SK-N-SH treated with all-trans-retinoic acid at 6 μM for 48 hours (cell line): ENCODE results near the gene KEAP1.

ENCODE experiments used
- ARNTL ChIP-seq: fragments of 450-650 bp; formaldehyde crosslinking; IDR thresholded peaks from 2 replicates; pipeline ENCODE4 v1.5.0; 2020; ENCODE audit warnings: low read depth, mild to moderate bottlenecking, moderate library complexity, borderline replicate concordance
- ESRRG ChIP-seq: fragments of 250-450 bp; sonication (Bioruptor Pico); IDR thresholded peaks from 2 replicates; pipeline ENCODE4 v1.6.1; 2021; ENCODE audit warnings: mild to moderate bottlenecking
- PPARA ChIP-seq: fragments of 250-450 bp; sonication (Bioruptor Pico); IDR thresholded peaks from 2 replicates; pipeline ENCODE4 v1.5.0; 2020; ENCODE audit warnings: mild to moderate bottlenecking, borderline replicate concordance
- RARB ChIP-seq: fragments of 250-450 bp; sonication (Bioruptor Pico); IDR thresholded peaks from 2 replicates; pipeline ENCODE4 v1.8.0; 2021; ENCODE audit warnings: mild to moderate bottlenecking, moderate library complexity
- SNAI2 ChIP-seq: fragments of 250-450 bp; sonication (Bioruptor Pico); IDR thresholded peaks from 2 replicates; pipeline ENCODE4 v1.5.0; 2020; ENCODE audit warnings: mild to moderate bottlenecking, moderate library complexity
- TCF4 ChIP-seq: fragments of 250-450 bp; sonication (Bioruptor Pico); IDR thresholded peaks from 2 replicates; pipeline ENCODE4 v1.8.0; 2021; ENCODE audit warnings: mild to moderate bottlenecking, moderate library complexity, borderline replicate concordance
- ZC3H10 ChIP-seq: fragments of 250-450 bp; sonication (Bioruptor Pico); IDR thresholded peaks from 2 replicates; pipeline ENCODE4 v1.5.1; 2021; ENCODE audit warnings: mild to moderate bottlenecking, moderate library complexity
- ZFP3 ChIP-seq: fragments of 250-450 bp; sonication (Bioruptor Pico); IDR thresholded peaks from 2 replicates; pipeline ENCODE4 v1.5.0; 2020; ENCODE audit warnings: mild to moderate bottlenecking, moderate library complexity
- ZNF70 ChIP-seq: fragments of 450-650 bp; formaldehyde crosslinking; IDR thresholded peaks from 2 replicates; pipeline ENCODE4 v1.5.0; 2020; ENCODE audit warnings: mild to moderate bottlenecking, moderate library complexity
- TF ChIP-seq, protein P1 (sequence below): fragments of 250-450 bp; sonication (Bioruptor Pico); IDR thresholded peaks from 2 replicates; pipeline ENCODE4 v1.5.1; 2020; ENCODE audit warnings: low read depth, mild to moderate bottlenecking, moderate library complexity
- TF ChIP-seq, protein P2 (sequence below): fragments of 250-450 bp; sonication (Bioruptor Pico); IDR thresholded peaks from 2 replicates; pipeline ENCODE4 v1.8.0; 2020; ENCODE audit warnings: mild to moderate bottlenecking, moderate library complexity, borderline replicate concordance
- TF ChIP-seq, protein P3 (sequence below): fragments of 250-450 bp; sonication (Bioruptor Pico); IDR thresholded peaks from 2 replicates; pipeline ENCODE4 v1.5.0; 2020; ENCODE audit warnings: mild to moderate bottlenecking, moderate library complexity
- TF ChIP-seq, protein P4 (sequence below): fragments of 250-450 bp; sonication (Bioruptor Pico); IDR thresholded peaks from 2 replicates; pipeline ENCODE4 v1.5.1; 2021; ENCODE audit warnings: mild to moderate bottlenecking, moderate library complexity
- TF ChIP-seq, protein P5 (sequence below): fragments of 250-450 bp; sonication (Bioruptor Pico); IDR thresholded peaks from 2 replicates; pipeline ENCODE4 v1.8.0; 2021; ENCODE audit warnings: low read depth, mild to moderate bottlenecking, moderate library complexity, borderline replicate concordance

DNA sequence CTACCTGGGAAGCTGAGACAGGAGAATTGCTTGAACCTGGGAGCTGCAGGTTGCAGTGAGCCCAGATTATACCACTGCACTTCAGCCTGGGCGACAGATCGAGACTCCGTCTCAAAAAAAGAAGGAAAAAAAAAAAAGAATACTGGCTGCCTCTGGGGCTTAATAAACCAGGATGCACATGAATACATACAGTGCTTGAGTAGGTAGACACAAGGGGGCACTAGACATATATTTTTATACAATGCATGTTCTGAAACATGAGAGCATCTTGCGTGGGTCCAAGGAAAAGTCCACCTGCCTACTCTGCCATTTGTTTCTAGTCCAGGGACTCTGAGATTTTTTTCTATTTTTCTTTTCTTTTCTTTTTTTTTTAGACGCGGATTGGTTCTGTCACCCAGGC is 31.2 kb downstream of the KEAP1 start:
- TF ChIP-seq, protein P1, sequence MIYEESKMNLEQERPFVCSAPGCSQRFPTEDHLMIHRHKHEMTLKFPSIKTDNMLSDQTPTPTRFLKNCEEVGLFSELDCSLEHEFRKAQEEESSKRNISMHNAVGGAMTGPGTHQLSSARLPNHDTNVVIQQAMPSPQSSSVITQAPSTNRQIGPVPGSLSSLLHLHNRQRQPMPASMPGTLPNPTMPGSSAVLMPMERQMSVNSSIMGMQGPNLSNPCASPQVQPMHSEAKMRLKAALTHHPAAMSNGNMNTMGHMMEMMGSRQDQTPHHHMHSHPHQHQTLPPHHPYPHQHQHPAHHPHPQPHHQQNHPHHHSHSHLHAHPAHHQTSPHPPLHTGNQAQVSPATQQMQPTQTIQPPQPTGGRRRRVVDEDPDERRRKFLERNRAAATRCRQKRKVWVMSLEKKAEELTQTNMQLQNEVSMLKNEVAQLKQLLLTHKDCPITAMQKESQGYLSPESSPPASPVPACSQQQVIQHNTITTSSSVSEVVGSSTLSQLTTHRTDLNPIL (CRISPR knock-in tag), result no peak
- no peak for TF ChIP-seq ZC3H10 (CRISPR knock-in tag)
- TF ChIP-seq PPARA (CRISPR knock-in tag), result no peak
- TF ChIP-seq, protein P2, sequence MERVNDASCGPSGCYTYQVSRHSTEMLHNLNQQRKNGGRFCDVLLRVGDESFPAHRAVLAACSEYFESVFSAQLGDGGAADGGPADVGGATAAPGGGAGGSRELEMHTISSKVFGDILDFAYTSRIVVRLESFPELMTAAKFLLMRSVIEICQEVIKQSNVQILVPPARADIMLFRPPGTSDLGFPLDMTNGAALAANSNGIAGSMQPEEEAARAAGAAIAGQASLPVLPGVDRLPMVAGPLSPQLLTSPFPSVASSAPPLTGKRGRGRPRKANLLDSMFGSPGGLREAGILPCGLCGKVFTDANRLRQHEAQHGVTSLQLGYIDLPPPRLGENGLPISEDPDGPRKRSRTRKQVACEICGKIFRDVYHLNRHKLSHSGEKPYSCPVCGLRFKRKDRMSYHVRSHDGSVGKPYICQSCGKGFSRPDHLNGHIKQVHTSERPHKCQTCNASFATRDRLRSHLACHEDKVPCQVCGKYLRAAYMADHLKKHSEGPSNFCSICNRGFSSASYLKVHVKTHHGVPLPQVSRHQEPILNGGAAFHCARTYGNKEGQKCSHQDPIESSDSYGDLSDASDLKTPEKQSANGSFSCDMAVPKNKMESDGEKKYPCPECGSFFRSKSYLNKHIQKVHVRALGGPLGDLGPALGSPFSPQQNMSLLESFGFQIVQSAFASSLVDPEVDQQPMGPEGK (CRISPR knock-in tag), result no peak
- no peak for TF ChIP-seq RARB (CRISPR knock-in tag)
- no peak for TF ChIP-seq ZNF70 (CRISPR knock-in tag)
- TF ChIP-seq SNAI2 (CRISPR knock-in tag), result no peak
- TF ChIP-seq, protein P3, sequence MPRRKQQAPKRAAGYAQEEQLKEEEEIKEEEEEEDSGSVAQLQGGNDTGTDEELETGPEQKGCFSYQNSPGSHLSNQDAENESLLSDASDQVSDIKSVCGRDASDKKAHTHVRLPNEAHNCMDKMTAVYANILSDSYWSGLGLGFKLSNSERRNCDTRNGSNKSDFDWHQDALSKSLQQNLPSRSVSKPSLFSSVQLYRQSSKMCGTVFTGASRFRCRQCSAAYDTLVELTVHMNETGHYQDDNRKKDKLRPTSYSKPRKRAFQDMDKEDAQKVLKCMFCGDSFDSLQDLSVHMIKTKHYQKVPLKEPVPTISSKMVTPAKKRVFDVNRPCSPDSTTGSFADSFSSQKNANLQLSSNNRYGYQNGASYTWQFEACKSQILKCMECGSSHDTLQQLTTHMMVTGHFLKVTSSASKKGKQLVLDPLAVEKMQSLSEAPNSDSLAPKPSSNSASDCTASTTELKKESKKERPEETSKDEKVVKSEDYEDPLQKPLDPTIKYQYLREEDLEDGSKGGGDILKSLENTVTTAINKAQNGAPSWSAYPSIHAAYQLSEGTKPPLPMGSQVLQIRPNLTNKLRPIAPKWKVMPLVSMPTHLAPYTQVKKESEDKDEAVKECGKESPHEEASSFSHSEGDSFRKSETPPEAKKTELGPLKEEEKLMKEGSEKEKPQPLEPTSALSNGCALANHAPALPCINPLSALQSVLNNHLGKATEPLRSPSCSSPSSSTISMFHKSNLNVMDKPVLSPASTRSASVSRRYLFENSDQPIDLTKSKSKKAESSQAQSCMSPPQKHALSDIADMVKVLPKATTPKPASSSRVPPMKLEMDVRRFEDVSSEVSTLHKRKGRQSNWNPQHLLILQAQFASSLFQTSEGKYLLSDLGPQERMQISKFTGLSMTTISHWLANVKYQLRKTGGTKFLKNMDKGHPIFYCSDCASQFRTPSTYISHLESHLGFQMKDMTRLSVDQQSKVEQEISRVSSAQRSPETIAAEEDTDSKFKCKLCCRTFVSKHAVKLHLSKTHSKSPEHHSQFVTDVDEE (CRISPR knock-in tag), result no peak
- TF ChIP-seq TCF4 (CRISPR knock-in tag), result no peak
- TF ChIP-seq, protein P4, sequence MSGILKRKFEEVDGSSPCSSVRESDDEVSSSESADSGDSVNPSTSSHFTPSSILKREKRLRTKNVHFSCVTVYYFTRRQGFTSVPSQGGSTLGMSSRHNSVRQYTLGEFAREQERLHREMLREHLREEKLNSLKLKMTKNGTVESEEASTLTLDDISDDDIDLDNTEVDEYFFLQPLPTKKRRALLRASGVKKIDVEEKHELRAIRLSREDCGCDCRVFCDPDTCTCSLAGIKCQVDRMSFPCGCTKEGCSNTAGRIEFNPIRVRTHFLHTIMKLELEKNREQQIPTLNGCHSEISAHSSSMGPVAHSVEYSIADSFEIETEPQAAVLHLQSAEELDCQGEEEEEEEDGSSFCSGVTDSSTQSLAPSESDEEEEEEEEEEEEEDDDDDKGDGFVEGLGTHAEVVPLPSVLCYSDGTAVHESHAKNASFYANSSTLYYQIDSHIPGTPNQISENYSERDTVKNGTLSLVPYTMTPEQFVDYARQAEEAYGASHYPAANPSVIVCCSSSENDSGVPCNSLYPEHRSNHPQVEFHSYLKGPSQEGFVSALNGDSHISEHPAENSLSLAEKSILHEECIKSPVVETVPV (CRISPR knock-in tag), result no peak
- no peak for TF ChIP-seq ZFP3 (CRISPR knock-in tag)
- TF ChIP-seq ARNTL (CRISPR knock-in tag), result no peak
- TF ChIP-seq, protein P5, sequence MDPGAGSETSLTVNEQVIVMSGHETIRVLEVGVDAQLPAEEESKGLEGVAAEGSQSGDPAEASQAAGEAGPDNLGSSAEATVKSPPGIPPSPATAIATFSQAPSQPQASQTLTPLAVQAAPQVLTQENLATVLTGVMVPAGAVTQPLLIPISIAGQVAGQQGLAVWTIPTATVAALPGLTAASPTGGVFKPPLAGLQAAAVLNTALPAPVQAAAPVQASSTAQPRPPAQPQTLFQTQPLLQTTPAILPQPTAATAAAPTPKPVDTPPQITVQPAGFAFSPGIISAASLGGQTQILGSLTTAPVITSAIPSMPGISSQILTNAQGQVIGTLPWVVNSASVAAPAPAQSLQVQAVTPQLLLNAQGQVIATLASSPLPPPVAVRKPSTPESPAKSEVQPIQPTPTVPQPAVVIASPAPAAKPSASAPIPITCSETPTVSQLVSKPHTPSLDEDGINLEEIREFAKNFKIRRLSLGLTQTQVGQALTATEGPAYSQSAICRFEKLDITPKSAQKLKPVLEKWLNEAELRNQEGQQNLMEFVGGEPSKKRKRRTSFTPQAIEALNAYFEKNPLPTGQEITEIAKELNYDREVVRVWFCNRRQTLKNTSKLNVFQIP (CRISPR knock-in tag), result no peak
- TF ChIP-seq ESRRG, result no peak
